Activated T-cell treated with anti-CD3 and anti-CD28 coated beads, Interleukin-2, amount 50 U/mL, for 1 hour (primary cell): Measurements from ENCODE around the gene SGMS1.
"Not testable (repeated sequence)": the region's sequence is repeated elsewhere in the genome, so short reads cannot be mapped to it uniquely, and the experiment has no call there.

Experiments used
- DNase-seq: peaks from one replicate; pipeline ENCODE4 v3.0.0-alpha.2; 2020

Gene SGMS1

DNA sequence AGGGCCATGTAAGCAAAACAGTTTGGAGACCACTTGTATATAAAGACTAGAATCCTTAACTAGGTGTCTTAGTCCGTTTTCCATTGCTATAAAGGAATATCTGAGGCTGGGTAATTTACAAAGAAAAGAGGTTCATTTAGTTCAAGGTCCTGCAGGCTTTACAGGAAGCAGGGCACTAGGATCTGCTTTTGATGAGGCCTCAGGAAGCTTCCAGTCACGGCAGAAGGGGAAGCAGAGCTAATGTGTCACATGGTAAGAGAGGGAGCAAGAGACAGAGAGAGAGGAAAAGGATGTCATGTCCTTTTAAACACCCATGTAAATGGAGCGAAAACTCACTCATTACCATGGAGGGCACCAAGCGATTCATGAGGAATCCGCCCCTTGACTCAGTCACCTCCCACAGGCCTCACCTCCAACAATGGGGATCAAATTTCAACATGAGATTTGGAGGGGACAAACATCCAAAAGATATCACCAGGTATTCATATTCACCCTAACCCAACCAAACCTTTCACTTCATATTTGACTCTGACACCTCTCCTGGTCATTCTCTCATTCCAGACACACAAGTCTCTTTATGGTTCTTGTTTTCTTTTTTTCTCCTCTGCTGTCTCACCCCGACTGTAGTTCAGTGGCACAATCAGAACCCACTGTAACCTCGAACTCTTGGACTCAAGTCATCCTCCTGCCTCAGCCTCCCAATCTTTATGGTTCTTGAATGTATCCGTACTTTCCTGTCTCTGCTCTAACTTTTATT is 342.4 kb downstream of the SGMS1 start:
- DNase-seq, result no peak

GRCh38 chr10:50280049-50280841 is 343.5 kb downstream of the SGMS1 start:
- no peak for DNase-seq

- no peak for DNase-seq
Observed at GRCh38 chr10:50279489-50279888, 344.3 kb downstream of the SGMS1 start.

DNA sequence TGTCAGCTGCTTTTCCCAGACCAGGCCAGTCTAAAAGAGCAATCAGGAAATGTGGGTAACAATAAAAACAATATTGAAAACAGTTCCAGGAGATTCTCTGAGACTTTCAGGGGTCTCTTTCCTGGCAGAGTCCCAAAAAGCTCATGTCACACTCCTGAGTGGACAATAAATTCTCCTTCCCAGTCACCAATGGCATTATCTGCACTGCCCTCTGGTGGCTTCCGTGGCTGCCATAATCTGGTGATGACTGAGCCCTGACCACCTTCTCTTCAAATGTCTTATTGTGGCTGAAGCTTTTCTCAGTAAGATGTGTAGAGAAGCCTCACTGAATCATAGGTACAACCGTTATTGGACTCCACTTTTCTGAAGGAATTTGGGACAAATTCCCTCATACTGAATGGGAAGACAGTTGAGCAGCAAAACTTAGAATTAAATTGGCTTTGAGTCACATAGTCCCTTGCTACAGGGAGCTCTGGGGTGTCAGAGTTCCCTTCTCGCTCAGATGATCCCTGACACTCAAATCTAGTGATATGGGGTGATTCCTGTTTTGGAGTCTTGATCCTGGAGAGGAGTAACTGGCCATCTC is 348.0 kb downstream of the SGMS1 start:
- DNase-seq, result no peak

- no peak for DNase-seq
Observed at GRCh38 chr10:50272531-50272930, 351.2 kb downstream of the SGMS1 start.

DNA sequence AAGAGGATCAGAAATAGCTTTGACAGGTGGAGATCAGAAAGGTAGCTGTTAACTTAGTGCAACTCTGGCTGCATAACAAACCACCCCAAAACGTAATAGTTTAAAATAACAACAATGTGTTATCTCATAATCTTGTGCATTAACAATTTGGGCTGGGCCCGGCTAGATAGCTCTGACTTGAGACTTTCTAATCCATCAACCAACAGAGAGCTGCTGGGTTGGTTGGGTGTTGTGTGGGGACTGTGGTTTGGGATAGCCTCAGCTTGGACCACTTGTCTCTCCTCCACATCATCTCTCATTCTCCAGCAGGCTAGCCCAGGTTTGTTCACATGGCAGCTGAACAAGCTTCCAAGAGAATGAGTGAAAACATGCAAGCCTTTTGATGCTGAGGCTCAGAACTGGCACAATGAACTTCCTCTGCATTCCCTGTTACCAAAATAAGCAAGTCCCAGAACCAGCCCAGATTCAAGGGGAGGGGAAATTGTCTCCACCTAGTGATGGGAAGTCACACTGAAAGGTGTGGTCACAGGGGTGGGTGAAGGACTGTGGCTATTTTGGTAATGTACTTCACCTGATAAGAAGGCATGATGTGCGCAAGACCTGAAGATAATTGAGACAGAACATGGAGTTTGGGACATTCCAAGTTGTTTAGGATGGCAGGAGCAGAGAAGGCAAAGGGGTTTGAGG is 352.0 kb downstream of the SGMS1 start:
- DNase-seq, result no peak

GRCh38 chr10:50267877-50268276 is 355.9 kb downstream of the SGMS1 start:
- not testable (repeated sequence) for DNase-seq

DNA sequence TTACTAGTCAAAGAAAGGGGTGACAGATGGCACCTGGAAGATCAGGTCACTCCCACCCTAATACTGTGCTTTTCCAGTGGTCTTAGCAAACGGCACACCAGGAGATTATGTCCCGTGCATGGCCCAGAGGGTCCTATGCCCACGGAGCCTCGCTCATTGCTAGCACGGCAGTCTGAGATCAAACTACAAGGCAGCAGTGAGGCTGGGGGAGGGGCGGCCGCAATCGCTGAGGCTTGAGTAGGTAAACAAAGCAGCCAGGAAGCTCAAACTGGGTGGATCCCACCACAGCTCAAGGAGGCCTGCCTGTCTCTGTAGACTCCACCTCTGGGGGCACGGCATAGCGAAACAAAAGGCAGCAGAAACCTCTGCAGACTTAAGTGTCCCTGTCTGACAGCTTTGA is 361.1 kb downstream of the SGMS1 start:
- not testable (repeated sequence) for DNase-seq

- DNase-seq, result no peak
Observed at GRCh38 chr10:50260791-50261281, 362.9 kb downstream of the SGMS1 start.
